Spleen (tissue), 11 donors: Measurements from ENCODE around the gene OR5AK2. TPM values are rescaled to one million over a fixed set of nuclear protein-coding genes. Genes with fewer than 3 reads are reported as not detected.

ENCODE experiments used
- DNase-seq: peaks from one replicate; pipeline ENCODE4 v3.0.0-alpha.2; 2020
- H3K27ac ChIP-seq, 8 donors: fragments of 200-600 bp; sonication (generic) in 7 of 8; 1 replicate in 4 of 8; 2 replicates in 4 of 8; pipeline versions ENCODE4 v1.5.0 to v1.8.0; 2016 to 2021; ENCODE audit warnings: inconsistent platforms in 4 of 8, mild to moderate bottlenecking in 4 of 8, moderate library complexity in 1 of 8
- H3K27me3 ChIP-seq, 7 donors: fragments of 200-600 bp; sonication (generic) in 6 of 7; replicated peaks in 1 of 7; 1 replicate in 4 of 7; 2 replicates in 3 of 7; pipeline versions ENCODE4 v1.5.0 to v1.8.0; 2016 to 2021; ENCODE audit warnings: inconsistent platforms in 3 of 7, mild to moderate bottlenecking in 1 of 7
- H3K36me3 ChIP-seq, 6 donors: fragments of 200-600 bp; sonication (generic) in 5 of 6; 1 replicate in 4 of 6; 2 replicates in 2 of 6; pipeline versions ENCODE4 v1.5.0 to v1.8.0; 2016 to 2021; ENCODE audit warnings: inconsistent platforms in 2 of 6
- H3K4me1 ChIP-seq, 6 donors: fragments of 200-600 bp; sonication (generic) in 5 of 6; 1 replicate in 3 of 6; 2 replicates in 3 of 6; pipeline versions ENCODE4 v1.5.0 to v1.8.0; 2016 to 2021; ENCODE audit warnings: inconsistent platforms in 3 of 6
- H3K4me3 ChIP-seq, 8 donors: fragments of 200-600 bp; sonication (generic) in 7 of 8; 1 replicate in 4 of 8; 2 replicates in 4 of 8; pipeline versions ENCODE4 v1.5.0 to v1.8.0; 2016 to 2021; ENCODE audit warnings: inconsistent platforms in 4 of 8, mild to moderate bottlenecking in 4 of 8, moderate library complexity in 2 of 8
- H3K9me3 ChIP-seq, 8 donors: fragments of 200-600 bp; sonication (generic) in 7 of 8; 1 replicate in 4 of 8; 2 replicates in 4 of 8; pipeline versions ENCODE4 v1.5.0 to v1.8.0; 2016 to 2021; ENCODE audit warnings: inconsistent platforms in 4 of 8
- CTCF ChIP-seq, 11 experiments: fragments of 200-600 bp in 7 of 11; fragments of 450-650 bp in 4 of 11; sonication (generic) in 4 of 11; IDR thresholded peaks in 8 of 11; conservative IDR thresholded peaks in 3 of 11; 1 replicate in 7 of 11; 2 replicates in 4 of 11; pipeline versions ENCODE4 v1.4.0 to v1.8.0; 2016 to 2021; ENCODE audit warnings: antibody characterized with exemption in 11 of 11, inconsistent platforms in 4 of 11, mild to moderate bottlenecking in 1 of 11
- POLR2A ChIP-seq, 3 donors: fragments of 450-650 bp; IDR thresholded peaks; one replicate each; pipeline ENCODE4 v1.5.1; 2017; ENCODE audit warnings: antibody characterized with exemption in 3 of 3, mild to moderate bottlenecking in 1 of 3
- POLR2AphosphoS5 ChIP-seq, 3 donors: sonication (generic); formaldehyde crosslinking; IDR thresholded peaks; one replicate each; pipeline ENCODE4 v1.5.1; 2017; ENCODE audit warnings: antibody characterized with exemption in 3 of 3
- WGBS, 5 donors: extraction: QIAGEN DNeasy Blood & Tissue Kit in 3 of 5; methylation state at CpG; one replicate each; pipeline versions ENCODE4 v1.1.5 to v1.1.7; 2013 to 2018; 5-methylcytosine and 5-hydroxymethylcytosine counted together
- intact Hi-C: fragments of 100-400 bp; cut with DNase I; formaldehyde crosslinking; loops from one replicate; pipeline ENCODE4 v1.15.0; 2023; ENCODE audit warnings: low total_unique reads
- polyA plus RNA-seq, 3 donors: library from polyadenylated mRNA; stranded (reverse); fragments of 200-250 nt; gene quantifications; one replicate each; pipeline ENCODE4 v1.2.1, GENCODE V29; 2013
- total RNA-seq, 7 donors: library from RNA; depleted of rRNA in 3 of 7; stranded (reverse); fragments of >200 nt in 3 of 7; fragmentation: NEBNext Ultra II Directional in 4 of 7; extraction: Animal tissue kit (Norgen Biotek cat#: 25700) in 4 of 7; gene quantifications; one replicate each; pipeline versions ENCODE4 v1.1.0 to v1.2.1, GENCODE V29; 2016 to 2021
- donor health status: healthy with polysubstance abuse.
- donor health status: DM: no; HTN: no; CAD: no; lungs with moderate emphysema.
- donor health status: DM: no; HTN: no; CAD: no.
- donor health status: Bipolar disorder and iron deficiency.
- donor health status: healthy.
- donor health status: DM: no; HTN: no; CAD: no.
- donor health status: DM: yes; HTN: yes; CAD: no.

Gene OR5AK2
- total and polyA plus RNA-seq, 10 donors, result 0.37 TPM; not detected in 9

- H3K36me3 ChIP-seq, result peaks cover 0 to 14% (median 5%) of the 10 kb centered on the region in 6 donors
- intact Hi-C loops, result no loop called here
- H3K27ac ChIP-seq, result no peak overlapping the region
- no peaks in the 10 kb centered on the region for H3K4me1 ChIP-seq
- 67 to 79% (median 71%) methylated on average over 2 of the region's 2 CpGs for WGBS, 5 donors
- DNase-seq, result no peak
- no peak overlapping the region for H3K4me3 ChIP-seq
- no peak for TF ChIP-seq POLR2AphosphoS5 (IDR thresholded peaks at IDR 0.05)
- TF ChIP-seq CTCF (IDR thresholded peaks at IDR 0.05 in 8 of 11, conservative IDR thresholded peaks at IDR 0.05 in 3 of 11), result no peak
- TF ChIP-seq POLR2A (IDR thresholded peaks at IDR 0.05), result no peak
- peaks cover 0 to 35% (median 25%) of the 10 kb centered on the region in 8 donors for H3K9me3 ChIP-seq
- no peaks in the 10 kb centered on the region for H3K27me3 ChIP-seq
Observed at GRCh38 chr11:56990702-56991101, 2.0 kb downstream of the OR5AK2 start.

- intact Hi-C loops, result no loop called here
- no peak for DNase-seq
- TF ChIP-seq CTCF (IDR thresholded peaks at IDR 0.05 in 8 of 11, conservative IDR thresholded peaks at IDR 0.05 in 3 of 11) (no peak), POLR2A (IDR thresholded peaks at IDR 0.05) (no peak), POLR2AphosphoS5 (IDR thresholded peaks at IDR 0.05) (no peak)
- no peaks in the 10 kb centered on the region for H3K27me3 ChIP-seq
- H3K27ac ChIP-seq, result no peak overlapping the region
- H3K36me3 ChIP-seq, result peaks cover 0 to 16% (median 5%) of the 10 kb centered on the region in 6 donors
- no peaks in the 10 kb centered on the region for H3K4me1 ChIP-seq
- peaks cover 0 to 61% (median 39%) of the 10 kb centered on the region in 8 donors for H3K9me3 ChIP-seq
- H3K4me3 ChIP-seq, result no peak overlapping the region
Observed at GRCh38 chr11:56994532-56994931, 5.8 kb downstream of the OR5AK2 start.

GRCh38 chr11:57001674-57002401 is 13.1 kb downstream of the OR5AK2 start:
- TF ChIP-seq POLR2AphosphoS5 (IDR thresholded peaks at IDR 0.05) (no peak), CTCF (IDR thresholded peaks at IDR 0.05 in 8 of 11, conservative IDR thresholded peaks at IDR 0.05 in 3 of 11) (no peak), POLR2A (IDR thresholded peaks at IDR 0.05) (no peak)
- H3K4me3 ChIP-seq, result no peak overlapping the region
- DNase-seq, result no peak
- 80 to 83% (median 82%) methylated on average over 14 of the region's 14 CpGs for WGBS, 5 donors
- peaks cover 0 to 62% (median 19%) of the 10 kb centered on the region in 8 donors for H3K9me3 ChIP-seq
- no peak overlapping the region for H3K27ac ChIP-seq
- H3K4me1 ChIP-seq, result no peaks in the 10 kb centered on the region
- H3K27me3 ChIP-seq, result no peaks in the 10 kb centered on the region
- H3K36me3 ChIP-seq, result no peaks in the 10 kb centered on the region
- intact Hi-C loops, result no loop called here

- no peak for TF ChIP-seq CTCF (IDR thresholded peaks at IDR 0.05 in 8 of 11, conservative IDR thresholded peaks at IDR 0.05 in 3 of 11)
- no peak for TF ChIP-seq POLR2A (IDR thresholded peaks at IDR 0.05)
- no peak for TF ChIP-seq POLR2AphosphoS5 (IDR thresholded peaks at IDR 0.05)
Observed at GRCh38 chr11:57008373-57008772, 19.7 kb downstream of the OR5AK2 start.

More at GRCh38 chr11:57008373-57008772, 19.7 kb downstream of the OR5AK2 start:
- Histone ChIP-seq H3K4me1 (no peaks in the 10 kb centered on the region), H3K27ac (no peak overlapping the region), H3K9me3 (no peaks in the 10 kb centered on the region), H3K27me3 (no peaks in the 10 kb centered on the region), H3K4me3 (no peak overlapping the region), H3K36me3 (no peaks in the 10 kb centered on the region)
- WGBS, 5 donors, result 79 to 90% (median 83%) methylated on average over 3 of the region's 3 CpGs
- intact Hi-C loops, result no loop called here
- no peak for DNase-seq
